NCI-H526 treated with DMSO at 0.1 percent for 48 hours (cell line): ENCODE measurements around the gene SOCS4.
"Not testable (repeated sequence)": the region's sequence is repeated elsewhere in the genome, so short reads cannot be mapped to it uniquely, and the experiment has no call there.

Experiments used
- DNase-seq: peaks from one replicate; lab custom pipeline; 2025; lab: John Stamatoyannopoulos, UW

The SOCS4 gene, protein sequence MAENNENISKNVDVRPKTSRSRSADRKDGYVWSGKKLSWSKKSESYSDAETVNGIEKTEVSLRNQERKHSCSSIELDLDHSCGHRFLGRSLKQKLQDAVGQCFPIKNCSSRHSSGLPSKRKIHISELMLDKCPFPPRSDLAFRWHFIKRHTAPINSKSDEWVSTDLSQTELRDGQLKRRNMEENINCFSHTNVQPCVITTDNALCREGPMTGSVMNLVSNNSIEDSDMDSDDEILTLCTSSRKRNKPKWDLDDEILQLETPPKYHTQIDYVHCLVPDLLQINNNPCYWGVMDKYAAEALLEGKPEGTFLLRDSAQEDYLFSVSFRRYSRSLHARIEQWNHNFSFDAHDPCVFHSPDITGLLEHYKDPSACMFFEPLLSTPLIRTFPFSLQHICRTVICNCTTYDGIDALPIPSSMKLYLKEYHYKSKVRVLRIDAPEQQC

DNA sequence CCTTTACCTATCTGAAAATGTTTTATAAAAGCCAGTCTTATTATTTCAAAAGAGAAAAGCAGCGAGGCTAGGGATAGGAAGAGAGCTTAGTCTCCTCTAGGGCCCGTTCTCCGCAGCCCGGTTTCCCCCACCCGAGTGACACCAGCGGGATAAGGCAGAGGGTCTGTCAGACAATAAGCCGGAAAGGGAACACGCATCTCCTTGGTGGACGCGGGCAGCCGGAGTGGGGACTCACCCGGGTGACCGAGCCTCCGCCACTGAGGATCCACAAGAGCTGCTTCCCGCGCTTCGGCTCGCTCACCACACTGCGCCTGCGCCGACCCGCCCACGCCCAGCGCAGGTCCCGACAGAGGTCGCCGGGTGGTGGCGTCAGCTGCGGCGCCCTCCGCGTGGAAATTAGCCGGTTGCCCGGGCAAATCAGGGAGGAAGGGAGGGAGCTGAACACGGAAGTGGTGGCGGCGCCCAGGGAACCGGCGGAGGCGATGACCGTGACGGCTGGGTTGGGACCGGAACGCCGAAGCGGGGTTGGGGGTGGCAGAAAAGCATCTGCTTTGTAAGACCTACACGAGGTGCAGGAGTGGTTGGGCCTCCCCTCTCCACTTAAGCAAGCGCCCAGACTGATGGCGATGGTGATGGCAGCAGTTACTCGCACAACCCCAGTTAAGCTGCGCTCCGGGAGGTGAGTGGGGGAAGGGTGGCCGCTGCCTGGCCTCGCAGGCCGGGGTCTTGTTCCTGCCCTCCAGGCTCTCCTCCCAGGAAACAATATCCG is at the start of gene SOCS4, which contains the start of gene WDHD1:
SOCS4 (plus strand) TSS at position 444 of the 769 bp plus-strand sequence. CDS start 15,806 bp downstream, outside the sequence.
WDHD1 (minus strand) TSS at position 307 of the 769 bp plus-strand sequence. CDS start 312 bp downstream, outside the sequence.
- peak; percentile 90 for DNase-seq

DNA sequence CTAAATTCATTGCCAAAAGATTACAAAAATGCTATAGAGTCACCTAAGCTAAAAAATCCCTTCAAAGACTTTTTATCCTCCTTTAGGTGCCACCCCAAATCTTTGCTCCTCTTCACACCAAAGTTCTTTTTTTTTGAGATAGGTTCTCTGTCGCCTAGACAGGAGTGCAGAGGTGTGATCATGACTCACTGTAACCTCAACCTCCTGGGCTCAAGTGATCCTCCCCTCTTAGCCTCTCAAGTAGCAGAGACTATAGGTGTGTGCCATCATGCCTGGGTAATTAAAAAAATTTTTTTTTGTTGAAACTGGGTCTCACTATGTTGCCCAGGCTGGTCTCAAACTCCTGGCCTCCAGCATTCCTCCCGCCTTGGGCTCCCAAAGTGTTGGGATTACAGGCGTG is 48.0 kb upstream of the SOCS4 start:
- no peak for DNase-seq

- DNase-seq: no peak
Observed at GRCh38 chr14:54981698-54982097, 45.3 kb upstream of the SOCS4 start.

GRCh38 chr14:54985156-54985555 is 41.9 kb upstream of the SOCS4 start:
- DNase-seq: no peak

- DNase-seq: no peak
Observed at GRCh38 chr14:55000381-55000780, 26.7 kb upstream of the SOCS4 start.

DNA sequence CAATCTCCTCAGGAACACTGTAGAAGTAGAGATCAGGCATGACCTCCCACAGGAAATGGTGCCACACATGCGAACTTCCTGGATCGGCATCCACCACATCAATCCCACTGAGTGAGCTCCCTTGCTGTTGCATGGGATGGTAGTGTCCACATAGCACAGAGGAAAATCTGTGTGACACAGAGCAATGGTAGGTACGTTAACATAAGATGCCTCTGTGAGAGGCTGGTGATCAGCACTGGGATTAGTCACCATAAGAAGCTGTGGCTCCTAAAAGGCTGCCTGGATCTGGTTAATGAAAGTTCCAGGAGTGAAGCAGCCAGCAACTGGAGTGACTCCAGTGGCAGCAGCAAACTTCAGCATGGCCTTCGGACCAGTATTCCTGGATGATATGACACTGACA is 22.0 kb upstream of the SOCS4 start:
- DNase-seq: no peak

GRCh38 chr14:55015006-55015405 is 12.0 kb upstream of the SOCS4 start:
- no peak for DNase-seq

GRCh38 chr14:55019968-55020554 is 7.0 kb upstream of the SOCS4 start:
- no peak for DNase-seq

DNA sequence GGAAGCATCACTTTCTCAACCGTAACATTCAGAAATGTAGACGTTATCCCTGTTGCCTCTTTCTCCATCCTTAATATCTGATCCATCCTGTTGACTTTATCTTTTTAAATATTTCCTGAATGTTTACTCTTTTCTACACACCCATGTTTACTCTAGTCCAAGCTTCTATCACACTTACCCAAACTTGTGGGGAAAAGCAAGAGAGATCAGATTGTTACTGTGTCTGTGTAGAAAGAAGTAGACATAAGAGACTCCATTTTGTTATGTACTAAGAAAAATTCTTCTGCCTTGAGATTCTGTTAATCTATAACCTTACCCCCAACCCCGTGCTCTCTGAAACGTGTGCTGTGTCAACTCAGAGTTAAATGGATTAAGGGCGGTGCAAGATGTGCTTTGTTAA is 2.7 kb upstream of the SOCS4 start:
- DNase-seq: not testable (repeated sequence)

DNA sequence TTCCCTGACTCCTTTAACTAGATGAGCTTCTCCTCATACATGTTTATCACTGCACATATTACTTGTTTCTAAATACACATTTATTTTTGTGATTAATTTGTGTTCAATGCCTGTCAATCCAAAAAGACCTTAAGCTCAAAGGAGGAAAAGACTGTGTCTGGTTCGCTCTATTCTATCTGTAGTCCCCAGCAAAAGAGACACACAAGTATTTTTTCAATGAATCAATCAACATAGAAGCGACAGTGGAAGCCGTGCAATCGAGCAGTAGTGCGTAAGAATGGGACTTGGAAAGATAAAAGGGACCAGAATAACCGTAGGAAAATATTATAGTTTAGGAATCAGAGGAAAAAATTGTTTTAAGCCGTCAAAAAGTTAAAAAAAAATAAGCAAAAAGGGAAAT is 1.1 kb upstream of the SOCS4 start:
- no peak for DNase-seq

- no peak for DNase-seq
Observed at GRCh38 chr14:55026441-55026792, 619 bp upstream of the SOCS4 start.

GRCh38 chr14:55028066-55028465 is 1.0 kb downstream of the SOCS4 start:
- DNase-seq: no peak

GRCh38 chr14:55028476-55028875 is 1.4 kb downstream of the SOCS4 start:
- no peak for DNase-seq

DNA sequence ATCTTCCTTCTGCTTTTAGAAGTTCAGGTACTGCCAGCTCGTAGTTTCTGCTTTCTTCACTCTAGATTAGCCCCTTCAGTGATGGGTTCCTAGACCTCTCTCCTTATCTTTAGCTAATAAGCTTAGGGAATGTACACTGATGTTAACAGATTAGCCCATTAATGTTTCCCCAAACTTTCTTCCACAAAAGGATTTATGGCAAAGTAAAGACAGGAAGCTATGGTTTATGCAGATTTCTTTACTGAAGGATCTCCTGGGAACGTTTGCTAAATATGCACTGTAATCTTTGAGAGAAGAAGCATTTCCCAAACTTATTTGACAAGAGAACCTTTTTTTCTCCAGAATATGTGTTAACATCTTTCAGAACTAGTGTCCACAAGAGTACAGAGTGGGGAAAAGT is 4.2 kb downstream of the SOCS4 start:
- no peak for DNase-seq

GRCh38 chr14:55037995-55038394 is 11.0 kb downstream of the SOCS4 start:
- not testable (repeated sequence) for DNase-seq

- no peak for DNase-seq
Observed at GRCh38 chr14:55038708-55039107, 11.7 kb downstream of the SOCS4 start.

DNA sequence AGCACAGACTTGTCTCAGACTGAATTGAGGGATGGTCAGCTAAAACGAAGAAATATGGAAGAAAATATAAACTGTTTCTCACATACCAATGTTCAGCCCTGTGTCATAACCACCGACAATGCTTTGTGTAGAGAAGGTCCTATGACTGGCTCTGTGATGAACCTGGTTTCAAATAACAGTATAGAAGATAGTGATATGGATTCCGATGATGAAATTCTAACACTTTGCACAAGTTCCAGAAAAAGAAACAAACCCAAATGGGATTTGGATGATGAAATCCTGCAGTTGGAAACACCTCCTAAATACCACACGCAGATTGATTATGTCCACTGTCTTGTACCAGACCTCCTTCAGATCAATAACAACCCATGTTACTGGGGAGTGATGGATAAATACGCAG is 16.5 kb downstream of the SOCS4 start:
- no peak for DNase-seq

DNA sequence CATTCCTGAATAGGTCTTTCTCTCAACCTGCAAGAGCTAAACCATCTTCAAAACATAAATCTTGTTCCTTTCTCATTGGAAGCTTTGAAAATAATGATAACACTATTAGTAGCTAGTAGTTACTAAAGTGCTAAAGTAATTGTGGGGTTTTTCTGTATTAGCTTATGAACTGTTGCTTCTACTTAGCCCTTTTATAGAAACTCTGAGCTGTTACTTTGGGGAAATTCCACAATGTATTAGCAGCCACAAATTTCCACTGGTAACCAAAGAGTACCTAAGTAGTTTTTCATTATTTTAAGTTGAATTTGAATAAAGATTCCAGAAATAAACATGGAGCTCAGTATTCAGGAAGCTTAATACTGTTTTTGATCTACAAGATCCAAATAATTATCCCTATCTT is 18.1 kb downstream of the SOCS4 start:
- no peak for DNase-seq

DNA sequence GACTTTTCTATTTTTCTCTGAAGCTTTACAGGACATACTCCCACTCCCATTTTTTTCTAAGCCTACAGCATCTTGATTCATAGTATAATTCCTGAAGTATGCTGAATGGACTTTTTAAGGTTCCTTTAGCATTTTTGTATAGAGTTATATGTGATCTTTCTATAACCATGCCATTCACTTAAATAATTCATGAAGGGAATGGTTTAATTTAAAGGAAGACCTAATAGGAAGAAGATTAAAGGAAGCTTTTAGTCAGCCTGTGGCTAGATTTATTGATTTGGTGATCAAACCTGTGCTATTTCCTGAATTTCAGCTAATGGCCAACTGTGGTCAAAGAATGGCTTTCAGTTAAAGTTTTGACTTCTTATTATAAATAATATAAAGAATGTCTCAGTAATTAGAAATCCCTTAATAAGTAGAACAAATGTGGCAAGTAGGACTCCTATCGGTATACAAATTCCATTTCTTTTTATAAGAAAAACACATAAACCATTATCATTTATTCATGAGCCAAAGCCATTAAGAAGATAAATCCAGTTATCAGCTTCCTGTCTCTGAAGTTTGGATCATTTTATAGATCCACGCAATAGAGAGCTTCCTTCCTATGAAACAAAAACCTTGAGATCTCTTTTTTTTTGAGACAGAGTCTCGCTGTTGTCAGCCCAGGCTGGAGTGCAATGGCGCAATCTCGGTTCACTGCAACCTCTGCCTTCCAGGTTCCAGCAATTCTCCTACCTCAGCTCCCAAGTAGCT is 20.4 kb downstream of the SOCS4 start:
- no peak for DNase-seq

- no peak for DNase-seq
Observed at GRCh38 chr14:55048900-55049436, 21.9 kb downstream of the SOCS4 start.

- no peak for DNase-seq
Observed at GRCh38 chr14:55051165-55051422, 24.1 kb downstream of the SOCS4 start.
